HepG2 (cell line): Measurements from ENCODE around the gene NDUFB11. TPM values are rescaled to one million over a fixed set of nuclear protein-coding genes. Genes with fewer than 3 reads are reported as not detected.

ENCODE experiments used
- CREB1 ChIP-seq, 2 experiments: fragments of 450-650 bp in 1 of 2; IDR thresholded peaks; 2 replicates each; pipeline ENCODE4 v1.6.1; 2016 to 2017; ENCODE audit warnings: control low read depth in 1 of 2, mild to moderate bottlenecking in 1 of 2, missing compliant biosample characterization in 1 of 2, missing genetic modification characterization in 1 of 2
- EED ChIP-seq: sonication (generic); formaldehyde crosslinking; IDR thresholded peaks from 2 replicates; pipeline ENCODE4 v1.5.0; 2020; ENCODE audit warnings: mild to moderate bottlenecking, missing genetic modification reagents
- FIP1L1 ChIP-seq: fragments of 200-400 bp; formaldehyde crosslinking; IDR thresholded peaks from 2 replicates; pipeline ENCODE4 v1.6.1; 2018; ENCODE audit warnings: low read depth, mild to moderate bottlenecking, low read length, moderate library complexity, borderline replicate concordance; ENCODE audit not compliant: insufficient read depth
- KAT7 ChIP-seq: IDR thresholded peaks from 2 replicates; pipeline ENCODE4 v1.6.1; 2018; ENCODE audit warnings: borderline replicate concordance, missing compliant biosample characterization
- KLF12 ChIP-seq: sonication (generic); formaldehyde crosslinking; IDR thresholded peaks from 2 replicates; pipeline ENCODE4 v1.4.0; 2020; ENCODE audit warnings: missing genetic modification reagents, borderline replicate concordance
- MAZ ChIP-seq, 2 experiments: sonication (generic) in 1 of 2; formaldehyde crosslinking in 1 of 2; IDR thresholded peaks; 2 replicates each; pipeline versions ENCODE4 v1.5.0 to v1.6.1; 2012 to 2020; ENCODE audit warnings: low read depth in 2 of 2, mild to moderate bottlenecking in 2 of 2, borderline replicate concordance in 1 of 2, improper control_type of control experiment in 1 of 2, low read length in 1 of 2, missing genetic modification reagents in 1 of 2, moderate library complexity in 1 of 2
- NR2F6 ChIP-seq, 2 experiments: IDR thresholded peaks; 2 replicates each; pipeline ENCODE4 v1.6.1; 2016; ENCODE audit warnings: antibody characterized with exemption in 1 of 2, mild to moderate bottlenecking in 1 of 2
- PHB2 ChIP-seq: fragments of 450-650 bp; IDR thresholded peaks from 2 replicates; pipeline ENCODE4 v1.6.1; 2018; ENCODE audit not compliant: partially characterized antibody
- RFX3 ChIP-seq: IDR thresholded peaks from 2 replicates; pipeline ENCODE4 v1.6.1; 2016; ENCODE audit warnings: missing biosample characterization, missing genetic modification reagents
- RXRA ChIP-seq: sonication (generic); formaldehyde crosslinking; IDR thresholded peaks from 2 replicates; pipeline ENCODE4 v1.5.1; 2020; ENCODE audit warnings: missing genetic modification reagents
- SRF ChIP-seq: IDR thresholded peaks from 2 replicates; pipeline ENCODE4 v1.6.1; 2011; ENCODE audit warnings: mild to moderate bottlenecking, low read depth, low read length, moderate library complexity
- SRSF4 ChIP-seq: fragments of 200-400 bp; formaldehyde crosslinking; IDR thresholded peaks from one replicate; pipeline ENCODE4 v1.6.1; 2018; ENCODE audit warnings: mild to moderate bottlenecking, low read depth, low read length, moderate library complexity; ENCODE audit not compliant: poor library complexity, severe bottlenecking
- STAT5B ChIP-seq: sonication (generic); formaldehyde crosslinking; IDR thresholded peaks from 2 replicates; pipeline ENCODE4 v1.4.0; 2020; ENCODE audit warnings: missing genetic modification reagents
- ZNF292 ChIP-seq: sonication (generic); formaldehyde crosslinking; IDR thresholded peaks from 2 replicates; pipeline ENCODE4 v1.8.1; 2022; ENCODE audit warnings: mild to moderate bottlenecking, low read depth, missing genetic modification reagents, borderline replicate concordance
- polyA plus RNA-seq, 8 experiments: library from polyadenylated mRNA; depleted of rRNA in 3 of 8; stranded (reverse) in 7 of 8; unstranded in 1 of 8; fragments of >200 nt; fragmentation: Illumina TruSeq in 4 of 8; extraction: Trizol in 4 of 8; gene quantifications; 2 replicates each; pipeline versions ENCODE4 v1.2.1 to v1.2.3, GENCODE V29; 2011 to 2016; ENCODE audit warnings: low read depth in 4 of 8, missing spikeins in 1 of 8, mixed read lengths in 1 of 8; ENCODE audit not compliant: insufficient read depth in 1 of 8
- total RNA-seq, 5 experiments: library from RNA; depleted of rRNA; stranded (reverse); fragments of >200 nt; fragmentation: Illumina TruSeq; extraction: Trizol; gene quantifications; 2 replicates each; pipeline ENCODE4 v1.2.3, GENCODE V29; 2016; ENCODE audit warnings: low read depth in 1 of 5
- TF ChIP-seq, protein P1 (sequence below): sonication (generic); formaldehyde crosslinking; IDR thresholded peaks from 2 replicates; pipeline ENCODE4 v1.4.0; 2020; ENCODE audit warnings: missing genetic modification reagents, borderline replicate concordance
- TF ChIP-seq, protein P2 (sequence below): sonication (generic); formaldehyde crosslinking; IDR thresholded peaks from 2 replicates; pipeline ENCODE4 v1.8.0; 2022; ENCODE audit warnings: mild to moderate bottlenecking, missing genetic modification reagents, moderate library complexity
- TF ChIP-seq, protein P3 (sequence below): IDR thresholded peaks from 2 replicates; pipeline ENCODE4 v1.6.1; 2016; ENCODE audit warnings: low read depth, missing genetic modification reagents, missing compliant biosample characterization
- TF ChIP-seq, protein P4 (sequence below): sonication (generic); formaldehyde crosslinking; IDR thresholded peaks from 2 replicates; pipeline ENCODE4 v1.5.0; 2020; ENCODE audit warnings: mild to moderate bottlenecking, missing genetic modification reagents

The NDUFB11 gene
- total and polyA plus RNA-seq, 2 of the 13 experiments (the other 11 are each of a cell fraction or from before 2014, with no cell fraction given) = 46.6 to 100 TPM

DNA sequence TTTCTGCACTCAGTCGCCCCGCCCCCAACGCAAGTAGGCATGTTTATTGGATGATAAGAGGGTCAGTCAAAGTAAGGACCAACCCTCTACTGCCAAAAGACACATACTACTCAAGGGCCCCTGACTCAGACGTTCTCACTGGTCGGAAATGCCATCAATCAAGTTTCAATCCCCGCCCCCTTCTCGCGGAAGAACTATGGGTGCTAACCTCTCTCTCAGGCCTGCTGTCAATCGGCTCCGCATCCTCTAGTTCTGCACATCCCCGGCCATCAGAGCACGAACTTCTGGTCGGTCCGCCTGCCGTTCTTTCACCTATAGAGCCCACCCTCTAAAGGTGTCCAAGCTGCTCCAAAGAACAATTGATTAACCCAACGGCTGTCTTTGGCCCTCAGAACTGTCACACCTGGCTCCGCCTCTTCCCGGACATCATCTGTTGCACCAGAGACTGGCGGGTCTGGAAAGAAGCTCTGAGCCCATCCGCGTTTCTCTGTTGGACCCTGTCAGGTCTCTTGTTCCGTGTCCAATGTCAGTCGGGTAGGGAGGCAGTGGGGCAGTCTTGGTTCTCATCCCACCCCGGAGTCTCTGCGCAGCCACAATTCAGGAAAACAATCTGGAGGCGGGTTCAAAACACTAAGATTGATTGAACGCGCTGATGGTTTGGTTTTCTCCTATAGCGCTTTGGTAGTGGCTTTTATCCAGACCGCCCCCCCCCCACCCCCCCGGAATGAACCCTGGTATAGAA, 15.2 kb downstream of the NDUFB11 start (continued):
- peak; percentile 69 for TF ChIP-seq CREB1 (IDR thresholded peaks at IDR 0.05)
- TF ChIP-seq CREB1 (CRISPR knock-in tag; IDR thresholded peaks at IDR 0.05) = peak; percentile 74
- TF ChIP-seq, protein P1, sequence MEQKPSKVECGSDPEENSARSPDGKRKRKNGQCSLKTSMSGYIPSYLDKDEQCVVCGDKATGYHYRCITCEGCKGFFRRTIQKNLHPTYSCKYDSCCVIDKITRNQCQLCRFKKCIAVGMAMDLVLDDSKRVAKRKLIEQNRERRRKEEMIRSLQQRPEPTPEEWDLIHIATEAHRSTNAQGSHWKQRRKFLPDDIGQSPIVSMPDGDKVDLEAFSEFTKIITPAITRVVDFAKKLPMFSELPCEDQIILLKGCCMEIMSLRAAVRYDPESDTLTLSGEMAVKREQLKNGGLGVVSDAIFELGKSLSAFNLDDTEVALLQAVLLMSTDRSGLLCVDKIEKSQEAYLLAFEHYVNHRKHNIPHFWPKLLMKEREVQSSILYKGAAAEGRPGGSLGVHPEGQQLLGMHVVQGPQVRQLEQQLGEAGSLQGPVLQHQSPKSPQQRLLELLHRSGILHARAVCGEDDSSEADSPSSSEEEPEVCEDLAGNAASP (CRISPR knock-in tag) = no peak
- no peak for TF ChIP-seq SRF
- no peak for TF ChIP-seq NR2F6 (IDR thresholded peaks at IDR 0.05)
- no peak for TF ChIP-seq NR2F6 (CRISPR knock-in tag; IDR thresholded peaks at IDR 0.05)
- no peak for TF ChIP-seq FIP1L1
- TF ChIP-seq, protein P2, sequence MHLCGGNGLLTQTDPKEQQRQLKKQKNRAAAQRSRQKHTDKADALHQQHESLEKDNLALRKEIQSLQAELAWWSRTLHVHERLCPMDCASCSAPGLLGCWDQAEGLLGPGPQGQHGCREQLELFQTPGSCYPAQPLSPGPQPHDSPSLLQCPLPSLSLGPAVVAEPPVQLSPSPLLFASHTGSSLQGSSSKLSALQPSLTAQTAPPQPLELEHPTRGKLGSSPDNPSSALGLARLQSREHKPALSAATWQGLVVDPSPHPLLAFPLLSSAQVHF (CRISPR knock-in tag) = no peak
- TF ChIP-seq EED (CRISPR knock-in tag) = no peak
- TF ChIP-seq RFX3 = no peak
- TF ChIP-seq, protein P3, sequence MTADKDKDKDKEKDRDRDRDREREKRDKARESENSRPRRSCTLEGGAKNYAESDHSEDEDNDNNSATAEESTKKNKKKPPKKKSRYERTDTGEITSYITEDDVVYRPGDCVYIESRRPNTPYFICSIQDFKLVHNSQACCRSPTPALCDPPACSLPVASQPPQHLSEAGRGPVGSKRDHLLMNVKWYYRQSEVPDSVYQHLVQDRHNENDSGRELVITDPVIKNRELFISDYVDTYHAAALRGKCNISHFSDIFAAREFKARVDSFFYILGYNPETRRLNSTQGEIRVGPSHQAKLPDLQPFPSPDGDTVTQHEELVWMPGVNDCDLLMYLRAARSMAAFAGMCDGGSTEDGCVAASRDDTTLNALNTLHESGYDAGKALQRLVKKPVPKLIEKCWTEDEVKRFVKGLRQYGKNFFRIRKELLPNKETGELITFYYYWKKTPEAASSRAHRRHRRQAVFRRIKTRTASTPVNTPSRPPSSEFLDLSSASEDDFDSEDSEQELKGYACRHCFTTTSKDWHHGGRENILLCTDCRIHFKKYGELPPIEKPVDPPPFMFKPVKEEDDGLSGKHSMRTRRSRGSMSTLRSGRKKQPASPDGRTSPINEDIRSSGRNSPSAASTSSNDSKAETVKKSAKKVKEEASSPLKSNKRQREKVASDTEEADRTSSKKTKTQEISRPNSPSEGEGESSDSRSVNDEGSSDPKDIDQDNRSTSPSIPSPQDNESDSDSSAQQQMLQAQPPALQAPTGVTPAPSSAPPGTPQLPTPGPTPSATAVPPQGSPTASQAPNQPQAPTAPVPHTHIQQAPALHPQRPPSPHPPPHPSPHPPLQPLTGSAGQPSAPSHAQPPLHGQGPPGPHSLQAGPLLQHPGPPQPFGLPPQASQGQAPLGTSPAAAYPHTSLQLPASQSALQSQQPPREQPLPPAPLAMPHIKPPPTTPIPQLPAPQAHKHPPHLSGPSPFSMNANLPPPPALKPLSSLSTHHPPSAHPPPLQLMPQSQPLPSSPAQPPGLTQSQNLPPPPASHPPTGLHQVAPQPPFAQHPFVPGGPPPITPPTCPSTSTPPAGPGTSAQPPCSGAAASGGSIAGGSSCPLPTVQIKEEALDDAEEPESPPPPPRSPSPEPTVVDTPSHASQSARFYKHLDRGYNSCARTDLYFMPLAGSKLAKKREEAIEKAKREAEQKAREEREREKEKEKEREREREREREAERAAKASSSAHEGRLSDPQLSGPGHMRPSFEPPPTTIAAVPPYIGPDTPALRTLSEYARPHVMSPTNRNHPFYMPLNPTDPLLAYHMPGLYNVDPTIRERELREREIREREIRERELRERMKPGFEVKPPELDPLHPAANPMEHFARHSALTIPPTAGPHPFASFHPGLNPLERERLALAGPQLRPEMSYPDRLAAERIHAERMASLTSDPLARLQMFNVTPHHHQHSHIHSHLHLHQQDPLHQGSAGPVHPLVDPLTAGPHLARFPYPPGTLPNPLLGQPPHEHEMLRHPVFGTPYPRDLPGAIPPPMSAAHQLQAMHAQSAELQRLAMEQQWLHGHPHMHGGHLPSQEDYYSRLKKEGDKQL (CRISPR knock-in tag) = no peak
- no peak for TF ChIP-seq ZNF292 (CRISPR knock-in tag)
- no peak for TF ChIP-seq MAZ (IDR thresholded peaks at IDR 0.05; ENCODE audit: borderline replicate concordance, low read depth, low read length)
- no peak for TF ChIP-seq MAZ (CRISPR knock-in tag; IDR thresholded peaks at IDR 0.05; ENCODE audit: low read depth)
- TF ChIP-seq PHB2 = no peak
- TF ChIP-seq SRSF4 = no peak
- TF ChIP-seq, protein P4, sequence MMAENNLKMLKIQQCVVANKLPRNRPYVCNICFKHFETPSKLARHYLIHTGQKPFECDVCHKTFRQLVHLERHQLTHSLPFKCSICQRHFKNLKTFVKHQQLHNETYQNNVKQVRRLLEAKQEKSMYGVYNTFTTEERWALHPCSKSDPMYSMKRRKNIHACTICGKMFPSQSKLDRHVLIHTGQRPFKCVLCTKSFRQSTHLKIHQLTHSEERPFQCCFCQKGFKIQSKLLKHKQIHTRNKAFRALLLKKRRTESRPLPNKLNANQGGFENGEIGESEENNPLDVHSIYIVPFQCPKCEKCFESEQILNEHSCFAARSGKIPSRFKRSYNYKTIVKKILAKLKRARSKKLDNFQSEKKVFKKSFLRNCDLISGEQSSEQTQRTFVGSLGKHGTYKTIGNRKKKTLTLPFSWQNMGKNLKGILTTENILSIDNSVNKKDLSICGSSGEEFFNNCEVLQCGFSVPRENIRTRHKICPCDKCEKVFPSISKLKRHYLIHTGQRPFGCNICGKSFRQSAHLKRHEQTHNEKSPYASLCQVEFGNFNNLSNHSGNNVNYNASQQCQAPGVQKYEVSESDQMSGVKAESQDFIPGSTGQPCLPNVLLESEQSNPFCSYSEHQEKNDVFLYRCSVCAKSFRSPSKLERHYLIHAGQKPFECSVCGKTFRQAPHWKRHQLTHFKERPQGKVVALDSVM (CRISPR knock-in tag) = no peak
- no peak for TF ChIP-seq STAT5B (CRISPR knock-in tag)
- TF ChIP-seq RXRA (CRISPR knock-in tag) = no peak
- TF ChIP-seq KLF12 (CRISPR knock-in tag) = no peak
- no peak for TF ChIP-seq KAT7
